Stimulated activated CD8-positive, alpha-beta memory T cell treated with anti-CD3 and anti-CD28 coated beads, Interleukin-2, amount 100 ng/mL, for 48 hours (primary cell): Measurements from ENCODE around the gene HAO2.
"Not testable (repeated sequence)": the region's sequence is repeated elsewhere in the genome, so short reads cannot be mapped to it uniquely, and the experiment has no call there.

Experiments
- DNase-seq, 2 donors: peaks; one replicate each; pipeline ENCODE4 v3.0.0-alpha.2; 2020; ENCODE audit warnings: low read depth in 2 of 2

Gene HAO2

GRCh38 chr1:119345398-119345797, 23.2 kb upstream of the HAO2 start:
- no peak for DNase-seq

GRCh38 chr1:119347858-119348257, 20.7 kb upstream of the HAO2 start:
- DNase-seq = peak in 1 of 2 donors; percentile 1

DNA sequence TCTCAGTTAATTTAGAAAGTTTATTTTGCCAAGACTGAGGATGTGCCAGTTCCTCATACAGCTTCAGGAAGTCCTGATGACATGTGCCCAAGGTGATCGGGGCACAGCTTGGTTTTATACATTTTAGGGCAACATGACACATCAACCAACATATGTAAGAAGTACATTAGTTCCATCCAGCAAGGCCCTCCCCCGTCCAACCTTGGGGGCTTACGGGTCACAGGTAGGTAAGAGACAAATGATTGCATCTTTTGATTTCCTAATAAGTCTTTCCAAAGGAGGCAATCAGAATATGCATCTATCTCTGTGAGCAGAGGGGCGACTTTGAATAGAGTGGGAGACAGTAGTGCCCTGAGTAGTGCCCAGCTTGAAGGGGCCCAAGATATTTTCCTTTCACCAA, 19.6 kb upstream of the HAO2 start:
- DNase-seq = no peak

- not testable (repeated sequence) for DNase-seq
Measured at GRCh38 chr1:119350866-119351265, 17.7 kb upstream of the HAO2 start.

DNA sequence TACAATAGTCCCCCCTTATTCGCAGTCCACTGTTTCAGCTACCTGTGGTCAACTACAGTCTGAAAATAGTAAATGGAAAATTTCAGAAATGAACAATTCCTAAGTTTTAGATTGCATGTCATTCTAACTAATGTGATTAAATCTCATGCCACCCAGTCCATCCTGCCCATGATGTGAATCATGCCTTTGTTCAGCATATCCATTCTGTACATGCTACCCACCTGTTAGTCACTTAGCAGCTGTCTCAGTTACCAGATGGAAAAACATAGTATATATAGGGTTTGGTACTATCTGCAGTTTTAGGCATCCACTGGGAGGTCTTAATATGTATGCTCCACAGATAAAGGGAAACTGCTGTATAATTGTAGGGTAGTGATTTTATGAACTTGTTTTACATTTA, 16.6 kb upstream of the HAO2 start:
- DNase-seq = no peak

DNA sequence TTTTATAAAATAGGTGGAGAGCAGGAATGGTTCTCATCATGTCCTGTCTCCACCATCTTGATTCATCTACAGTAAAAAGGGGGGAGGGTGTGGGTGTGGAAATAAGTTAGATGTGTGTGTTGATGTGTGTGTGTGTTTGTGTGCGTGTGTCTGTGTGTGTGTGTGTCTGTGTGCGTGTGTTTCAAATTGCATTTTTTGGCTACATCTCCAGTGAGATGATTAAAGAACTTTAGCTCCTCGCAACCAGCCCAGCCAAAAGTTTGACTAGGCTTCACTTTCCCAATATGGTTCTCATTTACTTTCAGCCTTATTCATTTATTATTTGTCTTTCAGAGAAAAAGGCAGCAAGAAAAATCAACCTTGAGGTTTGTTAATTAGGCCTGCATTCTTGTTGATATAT, 14.7 kb upstream of the HAO2 start:
- DNase-seq = no peak

DNA sequence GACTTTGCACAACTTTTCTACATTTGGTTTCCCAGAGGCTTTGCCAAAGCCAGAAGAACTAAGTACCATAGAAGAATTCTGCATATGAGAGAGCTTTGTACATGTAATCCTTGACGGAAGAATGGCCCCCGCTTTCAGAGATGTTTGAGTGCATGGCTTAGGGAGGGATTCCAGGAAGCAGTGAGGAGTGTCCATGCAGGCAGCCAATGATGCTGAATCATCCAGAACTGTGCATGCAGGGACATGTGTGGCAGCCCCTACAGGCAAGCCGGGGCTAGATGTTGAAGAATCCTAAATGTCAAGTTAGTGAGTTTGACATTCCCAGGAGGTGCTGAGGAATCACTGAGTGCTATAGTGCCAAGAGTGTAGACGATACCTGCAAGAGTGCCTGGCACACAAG, 9.9 kb upstream of the HAO2 start:
- no peak for DNase-seq

GRCh38 chr1:119359730-119360129, 8.9 kb upstream of the HAO2 start:
- no peak for DNase-seq

- DNase-seq = no peak
Measured at GRCh38 chr1:119361205-119361604, 7.4 kb upstream of the HAO2 start.

DNA sequence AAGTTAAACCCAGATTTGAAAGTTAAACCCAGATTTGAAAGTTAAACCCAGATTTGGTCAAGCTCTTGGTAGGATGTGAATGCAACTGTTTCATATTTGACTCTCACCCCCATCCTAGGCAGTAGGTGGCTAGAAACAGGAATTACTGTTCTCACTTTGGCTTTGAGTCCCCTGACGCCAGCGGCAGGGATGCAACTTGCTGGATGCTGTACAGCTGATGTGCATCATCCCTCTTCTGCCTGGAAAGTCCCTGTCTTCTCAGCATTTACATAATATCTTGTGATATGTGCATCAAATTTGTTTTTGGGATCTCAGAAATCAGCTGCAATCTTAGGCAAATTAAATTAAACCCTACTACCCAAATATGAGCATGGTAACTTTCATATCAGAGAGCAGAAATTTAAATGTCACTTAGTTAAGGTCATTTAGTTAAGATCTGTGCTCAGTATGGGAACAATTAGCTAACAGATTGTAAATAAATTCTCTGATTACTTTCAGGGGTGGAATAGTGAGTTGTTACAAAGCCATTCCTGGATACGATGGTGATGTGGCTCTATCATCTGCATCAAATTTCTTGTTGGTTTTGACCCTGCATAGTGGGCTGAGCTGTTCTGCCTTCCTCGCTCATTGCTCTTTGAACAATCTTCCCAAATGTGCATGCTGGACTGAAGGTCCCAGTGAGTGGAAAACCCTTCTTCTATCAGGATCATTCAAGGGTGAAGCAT, 6.8 kb upstream of the HAO2 start:
- DNase-seq = no peak

GRCh38 chr1:119363162-119363561, 5.4 kb upstream of the HAO2 start:
- DNase-seq = no peak

GRCh38 chr1:119364640-119365039, 3.9 kb upstream of the HAO2 start:
- DNase-seq = no peak

GRCh38 chr1:119366424-119366823, 2.2 kb upstream of the HAO2 start:
- DNase-seq = no peak

DNA sequence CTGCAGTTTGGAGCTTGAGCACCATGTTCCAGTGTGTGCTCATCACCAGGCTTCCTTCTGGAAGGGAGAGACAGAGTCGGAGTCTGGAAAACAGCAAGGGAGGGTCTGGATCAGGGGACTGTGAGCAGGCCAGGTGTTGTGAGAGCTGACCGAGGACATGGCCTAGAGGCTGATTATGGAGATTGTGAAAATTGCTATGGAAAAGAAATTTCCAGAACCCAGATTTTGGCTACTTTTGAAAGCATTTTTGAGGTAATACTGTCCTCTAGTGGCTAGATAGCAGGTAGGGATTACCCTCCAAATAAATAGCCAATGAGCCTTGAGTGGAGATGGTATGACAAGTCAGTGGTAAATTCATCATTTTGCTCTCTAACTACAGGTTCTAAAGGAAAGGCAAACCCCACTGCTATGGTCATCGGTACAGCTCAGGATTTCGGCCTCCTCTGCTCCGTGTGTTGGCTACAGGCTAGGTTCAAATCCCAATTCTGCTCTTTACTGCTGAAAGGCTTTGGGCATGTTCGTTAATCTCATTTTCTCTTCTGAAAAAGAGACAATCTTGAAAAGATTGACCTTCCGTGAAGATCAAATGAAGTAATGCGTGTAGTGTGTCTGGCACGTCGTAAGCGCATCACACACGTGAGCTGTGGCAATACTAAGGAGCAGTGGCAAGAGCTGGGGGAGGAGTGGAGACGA, 1.0 kb upstream of the HAO2 start:
- no peak for DNase-seq

DNA sequence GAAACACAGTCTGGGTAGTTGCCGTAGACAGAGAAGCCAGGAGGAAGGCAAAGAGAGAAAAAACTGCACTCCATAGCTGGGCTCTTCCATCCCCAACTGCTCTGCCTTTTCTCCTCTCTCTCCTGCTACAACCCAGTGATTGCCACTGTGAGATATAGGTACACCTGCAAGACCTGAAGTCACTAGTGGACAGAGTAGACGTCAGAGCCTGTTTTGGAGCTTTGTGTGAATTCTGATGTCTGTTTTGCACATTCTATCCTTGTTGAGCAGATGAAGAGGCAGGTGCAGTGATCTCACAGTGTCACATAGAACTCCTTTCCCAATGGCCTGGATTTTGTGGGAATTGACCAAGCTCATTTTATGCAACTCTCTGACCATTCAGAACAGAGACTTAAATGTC, 2.2 kb downstream of the HAO2 start:
- DNase-seq = no peak

- DNase-seq = no peak
Measured at GRCh38 chr1:119371815-119372214, 3.2 kb downstream of the HAO2 start.

GRCh38 chr1:119372503-119373086, 4.0 kb downstream of the HAO2 start:
- no peak for DNase-seq

- DNase-seq = no peak
Measured at GRCh38 chr1:119373465-119373864, 4.9 kb downstream of the HAO2 start.

DNA sequence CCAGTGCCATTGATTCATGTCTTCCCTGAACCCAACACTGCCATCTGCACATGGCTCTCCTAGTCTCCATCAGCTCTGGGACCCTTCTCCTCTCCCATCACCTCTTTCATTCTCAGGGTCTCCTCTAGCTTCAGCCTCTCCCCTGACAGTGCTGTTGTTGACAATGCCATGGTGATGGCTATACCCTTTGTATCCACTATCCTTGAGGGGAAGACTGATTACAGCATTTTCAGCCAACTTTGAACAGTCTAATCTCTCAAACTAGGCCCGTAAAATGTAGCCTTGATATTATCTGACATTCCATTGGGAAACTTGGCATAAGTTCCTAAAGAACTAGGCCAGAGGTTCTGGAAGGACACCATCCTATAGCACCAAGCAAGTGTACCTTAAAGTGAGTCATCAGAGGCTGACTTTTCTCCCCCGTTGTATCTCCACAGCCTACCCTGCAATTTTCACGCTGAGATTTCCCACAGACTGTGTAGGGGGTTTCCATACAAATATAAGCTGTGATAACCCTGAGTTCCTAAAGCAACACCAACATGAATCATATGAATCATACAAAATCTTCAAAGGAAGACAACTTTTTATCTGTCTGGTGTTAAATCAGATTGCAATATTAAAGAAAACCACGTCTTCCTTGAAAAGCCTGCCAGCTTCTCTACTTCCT, 5.8 kb downstream of the HAO2 start:
- DNase-seq = no peak

GRCh38 chr1:119375366-119375765, 6.8 kb downstream of the HAO2 start:
- no peak for DNase-seq

GRCh38 chr1:119376594-119376993, 8.0 kb downstream of the HAO2 start:
- DNase-seq = no peak

DNA sequence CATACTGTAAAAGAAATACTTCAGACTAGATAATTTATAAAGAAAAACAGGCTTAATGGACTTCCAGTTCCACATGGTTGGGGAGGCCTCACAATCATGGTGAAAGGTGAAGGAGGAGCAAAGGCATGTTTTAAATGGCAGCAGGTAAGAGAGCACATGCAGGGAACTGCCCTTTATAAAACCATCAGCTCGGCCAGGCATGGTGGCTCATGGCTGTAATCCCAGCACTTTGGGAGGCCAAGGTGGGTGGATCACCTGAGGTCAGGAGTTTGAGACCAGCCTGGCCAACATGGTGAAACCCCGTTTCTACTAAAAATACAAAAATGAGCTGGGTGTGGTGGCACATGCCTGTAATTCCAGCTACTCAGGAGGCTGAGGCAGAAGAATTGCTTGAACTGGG, 9.0 kb downstream of the HAO2 start:
- not testable (repeated sequence) for DNase-seq

DNA sequence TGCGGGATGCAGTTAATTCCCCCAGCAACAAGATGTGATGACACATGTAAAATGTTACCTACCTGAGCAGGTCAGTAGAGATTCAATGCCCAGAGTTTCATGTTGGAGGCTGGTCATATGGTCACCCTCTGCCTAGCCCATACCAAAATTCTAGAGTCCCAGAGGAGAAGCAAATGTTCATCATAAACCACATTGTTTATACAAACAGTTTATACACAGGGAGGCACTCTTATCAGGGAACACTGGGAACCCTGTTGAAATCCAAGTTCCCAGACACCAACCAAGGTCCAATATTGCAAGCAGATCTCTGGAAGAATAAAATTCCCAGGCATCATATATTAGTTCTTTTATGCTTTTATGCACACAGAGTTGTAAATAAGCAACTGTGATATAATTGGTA, 10.5 kb downstream of the HAO2 start:
- DNase-seq = no peak
